ENCODE data around the gene PRKAG2. TPM values are rescaled to one million over a fixed set of nuclear protein-coding genes. Genes with fewer than 3 reads are reported as not detected.
"Not testable (repeated sequence)": the region's sequence is repeated elsewhere in the genome, so short reads cannot be mapped to it uniquely, and the experiment has no call there.

PRKAG2 gene
- total RNA-seq, 1 donor from 2014 or later: 20.8 TPM

DNA sequence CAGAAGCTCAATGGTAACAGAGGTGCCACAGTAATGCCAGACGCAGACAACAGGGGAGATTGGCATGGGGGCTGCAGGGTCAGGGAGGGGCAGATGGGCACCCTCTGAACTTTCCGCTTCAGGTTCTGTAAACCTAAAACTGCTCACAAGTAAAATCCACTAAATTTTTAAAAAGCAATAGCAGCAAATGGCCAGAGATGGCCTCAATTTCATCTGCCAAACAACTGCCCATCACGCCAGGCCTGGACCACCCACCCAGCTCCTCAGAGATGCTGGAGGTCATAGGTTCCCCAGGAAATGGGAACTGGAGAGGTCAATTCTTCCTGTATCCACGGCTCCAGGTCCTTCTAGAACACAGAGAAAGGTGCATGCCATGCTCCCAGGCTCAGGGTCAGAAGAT is 76.1 kb downstream of the PRKAG2 start:
- TF ChIP-seq CTCF (conservative IDR thresholded peaks at IDR 0.05; ENCODE audit: low read depth, low read length): no peak
- no peak overlapping the region for H3K4me3 ChIP-seq (ENCODE audit: low read depth, low read length)

GRCh38 chr7:151800391-151800790 is 76.5 kb downstream of the PRKAG2 start:
- no peak overlapping the region for H3K4me3 ChIP-seq (ENCODE audit: low read depth, low read length)
- TF ChIP-seq CTCF (conservative IDR thresholded peaks at IDR 0.05; ENCODE audit: low read depth, low read length): no peak
- no peak for DNase-seq (ENCODE audit: low read depth)

More for the DNA sequence above, 76.1 kb downstream of the PRKAG2 start:
- DNase-seq (ENCODE audit: low read depth): no peak

GRCh38 chr7:151799506-151799905 is 77.4 kb downstream of the PRKAG2 start:
- TF ChIP-seq CTCF (conservative IDR thresholded peaks at IDR 0.05; ENCODE audit: low read depth, low read length): no peak
- no peak for DNase-seq (ENCODE audit: low read depth)
- H3K4me3 ChIP-seq (ENCODE audit: low read depth, low read length): no peak overlapping the region

DNA sequence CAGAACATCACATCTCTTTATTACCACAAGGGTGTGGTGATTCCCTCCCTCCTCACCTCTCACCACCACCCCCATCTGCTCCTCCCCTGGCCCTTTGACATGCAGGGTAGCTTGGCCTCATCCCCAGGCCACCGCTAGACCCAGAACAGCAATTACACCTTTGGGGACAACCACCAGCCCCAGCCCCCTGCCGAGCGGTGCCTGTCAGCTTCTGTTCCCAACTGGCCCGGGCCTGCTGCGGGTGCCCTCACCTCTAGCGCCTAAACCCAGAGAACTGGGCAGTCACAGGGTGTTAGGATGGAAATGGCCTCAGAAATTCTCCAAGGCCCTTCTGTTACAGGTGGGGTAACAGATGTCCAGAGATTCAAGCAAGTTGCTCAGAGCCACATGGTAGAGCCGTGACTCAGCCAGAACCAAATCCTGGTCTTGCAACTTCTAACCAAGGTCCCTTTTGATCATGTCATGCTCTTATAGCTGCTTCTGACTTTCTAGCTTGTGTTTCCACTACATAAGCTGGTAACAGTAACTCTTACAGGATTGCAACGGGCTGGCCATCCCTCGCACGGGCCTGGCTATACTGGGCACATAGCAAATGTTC is 78.0 kb downstream of the PRKAG2 start:
- TF ChIP-seq CTCF (conservative IDR thresholded peaks at IDR 0.05; ENCODE audit: low read depth, low read length): no peak
- no peak overlapping the region for H3K4me3 ChIP-seq (ENCODE audit: low read depth, low read length)
- no peak for DNase-seq (ENCODE audit: low read depth)

DNA sequence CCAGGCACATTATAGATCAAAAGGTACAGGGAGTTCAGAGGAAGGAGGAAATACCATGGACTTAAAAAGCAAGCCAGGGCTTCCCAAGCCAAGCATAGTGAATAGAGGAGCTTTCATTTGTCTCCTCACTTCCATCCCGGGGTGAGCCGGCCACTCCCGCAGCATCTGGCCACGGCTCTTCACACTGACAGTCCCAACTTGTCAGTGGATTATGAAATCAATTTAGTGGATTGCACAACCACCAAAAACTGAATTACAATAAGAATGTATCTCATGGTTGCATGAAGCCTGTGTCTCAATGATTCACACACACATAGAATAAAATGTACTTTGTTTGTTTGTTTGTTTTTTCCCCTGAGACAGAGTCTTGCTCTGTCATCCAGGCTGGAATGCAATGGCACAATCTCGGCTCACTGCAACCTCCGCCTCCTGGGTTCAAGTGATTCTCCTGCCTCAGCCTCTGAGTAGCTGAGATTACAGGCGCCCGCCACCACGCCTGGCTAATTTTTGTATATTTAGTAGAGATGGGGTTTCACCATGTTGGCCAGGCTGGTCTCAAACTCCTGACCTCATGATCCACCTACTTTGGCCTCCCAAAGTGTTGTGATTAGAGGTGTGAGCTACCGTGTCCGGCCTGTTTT is 79.1 kb downstream of the PRKAG2 start:
- H3K4me3 ChIP-seq (ENCODE audit: low read depth, low read length); DNase-seq (ENCODE audit: low read depth): not testable (repeated sequence)

DNA sequence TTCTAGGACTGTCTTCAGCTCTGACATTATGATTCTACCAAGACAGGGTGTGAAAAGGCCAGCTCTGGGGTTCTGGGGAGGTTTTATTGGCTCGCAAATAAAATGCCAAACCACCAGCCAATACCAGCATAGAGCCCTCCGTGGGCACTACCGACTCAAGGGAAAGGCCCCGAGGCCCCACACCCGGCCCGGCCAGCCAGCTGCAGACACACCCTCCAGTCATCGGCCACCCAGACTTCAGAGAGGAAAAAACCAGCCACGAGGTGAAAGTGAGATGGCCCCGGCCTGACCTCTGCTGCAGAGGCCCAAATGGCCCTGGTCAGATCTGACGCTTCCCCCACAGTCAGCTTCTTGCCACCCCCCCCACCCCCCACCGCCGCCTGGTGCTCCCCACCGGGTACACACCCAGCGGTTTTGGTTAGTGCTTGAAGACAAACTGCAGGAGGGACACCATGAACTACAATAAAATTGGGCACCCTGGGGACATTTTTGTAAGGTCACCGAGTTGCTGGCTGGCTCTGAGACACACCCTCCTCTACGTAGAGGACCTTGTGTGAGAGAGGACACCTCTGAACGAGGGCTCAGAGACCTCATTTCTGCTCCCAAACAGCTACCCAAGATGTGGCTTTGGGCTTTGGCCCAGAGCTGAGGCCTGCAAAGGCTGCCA is 79.9 kb downstream of the PRKAG2 start:
- no peak overlapping the region for H3K4me3 ChIP-seq (ENCODE audit: low read depth, low read length)
- DNase-seq (ENCODE audit: low read depth): no peak
- no peak for TF ChIP-seq CTCF (conservative IDR thresholded peaks at IDR 0.05; ENCODE audit: low read depth, low read length)

DNA sequence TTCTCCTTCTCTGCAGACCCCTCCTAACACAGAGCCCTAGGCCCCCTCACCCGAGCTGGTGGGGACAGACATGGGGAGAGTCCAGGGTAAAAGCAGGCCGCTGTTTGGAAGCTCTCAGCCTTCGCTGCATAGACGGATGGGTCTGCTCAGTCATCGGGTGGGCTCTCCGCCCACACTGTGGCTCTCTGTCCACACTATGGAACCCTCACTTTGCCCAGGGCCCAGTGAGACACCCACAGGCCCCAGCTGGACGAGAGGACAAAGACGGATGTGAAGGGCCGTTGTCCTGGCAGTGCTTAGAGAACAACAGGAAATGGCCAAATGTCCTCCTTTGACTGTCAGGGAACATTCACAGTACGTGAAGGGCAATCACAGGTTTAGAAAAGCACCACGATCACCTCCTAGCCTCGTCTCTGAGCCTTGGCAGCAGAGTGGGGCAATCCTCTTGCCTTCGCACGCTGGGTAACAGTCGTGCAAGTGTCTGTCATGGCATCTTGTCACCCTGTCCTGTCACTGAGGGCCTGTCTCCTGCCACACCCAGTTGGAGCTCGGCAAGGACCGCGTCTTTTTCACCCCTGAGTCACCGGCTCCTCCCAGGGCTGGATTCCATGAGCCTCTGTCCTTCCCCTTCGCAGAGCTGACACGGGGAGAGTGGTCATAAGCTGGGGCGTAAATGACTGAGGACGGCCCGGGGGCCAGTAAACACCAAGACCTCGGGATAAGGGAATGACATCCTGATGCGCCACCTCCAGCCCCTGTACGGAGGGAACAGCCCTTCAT is 80.6 kb downstream of the PRKAG2 start:
- DNase-seq (ENCODE audit: low read depth): no peak
- no peak for TF ChIP-seq CTCF (conservative IDR thresholded peaks at IDR 0.05; ENCODE audit: low read depth, low read length)
- no peak overlapping the region for H3K4me3 ChIP-seq (ENCODE audit: low read depth, low read length)

All from epithelial cell of proximal tubule (primary cell).